GM12872 (cell line): ENCODE data around the gene GRM3.
A peak's percentile ranks its signal among the peaks of the same experiment; 100 is the strongest.

Experiments
- TF ChIP-seq, protein P1 (sequence below): IDR thresholded peaks from 3 replicates; pipeline ENCODE4 v1.5.1; 2011; ENCODE audit warnings: low read depth, mild to moderate bottlenecking, low read length, moderate library complexity; ENCODE audit not compliant: insufficient read depth

GRM3 gene

DNA sequence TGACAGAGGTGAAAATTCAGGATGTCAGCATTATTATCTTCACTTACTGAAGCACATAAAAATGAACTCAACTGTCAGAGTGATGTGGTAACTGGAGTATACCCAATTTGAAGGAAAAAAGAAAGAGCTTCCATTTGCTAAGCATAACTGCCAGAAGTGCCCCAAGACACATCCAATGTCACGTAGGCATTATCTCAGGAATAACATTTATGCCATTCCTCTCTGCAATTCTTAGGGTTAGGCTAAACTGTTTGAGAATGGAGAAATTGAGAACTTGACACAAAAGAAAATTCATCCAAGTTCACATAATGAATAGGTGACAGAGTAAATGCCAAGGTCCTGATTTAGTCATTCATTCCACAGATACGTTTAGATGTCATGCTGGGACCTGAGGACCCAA lies 148.6 kb downstream of the GRM3 start:
- TF ChIP-seq, protein P1, sequence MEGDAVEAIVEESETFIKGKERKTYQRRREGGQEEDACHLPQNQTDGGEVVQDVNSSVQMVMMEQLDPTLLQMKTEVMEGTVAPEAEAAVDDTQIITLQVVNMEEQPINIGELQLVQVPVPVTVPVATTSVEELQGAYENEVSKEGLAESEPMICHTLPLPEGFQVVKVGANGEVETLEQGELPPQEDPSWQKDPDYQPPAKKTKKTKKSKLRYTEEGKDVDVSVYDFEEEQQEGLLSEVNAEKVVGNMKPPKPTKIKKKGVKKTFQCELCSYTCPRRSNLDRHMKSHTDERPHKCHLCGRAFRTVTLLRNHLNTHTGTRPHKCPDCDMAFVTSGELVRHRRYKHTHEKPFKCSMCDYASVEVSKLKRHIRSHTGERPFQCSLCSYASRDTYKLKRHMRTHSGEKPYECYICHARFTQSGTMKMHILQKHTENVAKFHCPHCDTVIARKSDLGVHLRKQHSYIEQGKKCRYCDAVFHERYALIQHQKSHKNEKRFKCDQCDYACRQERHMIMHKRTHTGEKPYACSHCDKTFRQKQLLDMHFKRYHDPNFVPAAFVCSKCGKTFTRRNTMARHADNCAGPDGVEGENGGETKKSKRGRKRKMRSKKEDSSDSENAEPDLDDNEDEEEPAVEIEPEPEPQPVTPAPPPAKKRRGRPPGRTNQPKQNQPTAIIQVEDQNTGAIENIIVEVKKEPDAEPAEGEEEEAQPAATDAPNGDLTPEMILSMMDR = no peak

DNA sequence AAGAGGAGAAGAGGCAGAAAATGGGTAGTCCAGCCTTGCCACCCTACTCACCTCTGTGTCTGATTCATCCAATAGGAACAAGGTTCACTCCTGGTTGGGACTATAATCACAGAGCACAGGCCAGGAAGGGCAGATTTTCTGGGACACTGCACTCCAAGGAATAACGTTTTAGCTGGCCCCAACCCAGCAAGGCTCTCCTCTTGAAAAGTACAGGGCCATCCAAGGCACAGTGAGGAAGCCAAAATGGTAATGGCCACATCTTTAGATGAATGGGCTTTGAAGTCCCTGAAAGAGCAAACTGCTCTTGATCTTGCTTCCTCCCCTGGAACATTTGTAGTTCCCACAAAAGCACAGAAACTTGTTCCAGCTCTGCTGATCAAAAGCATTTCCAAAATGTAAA lies 149.4 kb downstream of the GRM3 start:
- TF ChIP-seq, protein P1 = no peak

DNA sequence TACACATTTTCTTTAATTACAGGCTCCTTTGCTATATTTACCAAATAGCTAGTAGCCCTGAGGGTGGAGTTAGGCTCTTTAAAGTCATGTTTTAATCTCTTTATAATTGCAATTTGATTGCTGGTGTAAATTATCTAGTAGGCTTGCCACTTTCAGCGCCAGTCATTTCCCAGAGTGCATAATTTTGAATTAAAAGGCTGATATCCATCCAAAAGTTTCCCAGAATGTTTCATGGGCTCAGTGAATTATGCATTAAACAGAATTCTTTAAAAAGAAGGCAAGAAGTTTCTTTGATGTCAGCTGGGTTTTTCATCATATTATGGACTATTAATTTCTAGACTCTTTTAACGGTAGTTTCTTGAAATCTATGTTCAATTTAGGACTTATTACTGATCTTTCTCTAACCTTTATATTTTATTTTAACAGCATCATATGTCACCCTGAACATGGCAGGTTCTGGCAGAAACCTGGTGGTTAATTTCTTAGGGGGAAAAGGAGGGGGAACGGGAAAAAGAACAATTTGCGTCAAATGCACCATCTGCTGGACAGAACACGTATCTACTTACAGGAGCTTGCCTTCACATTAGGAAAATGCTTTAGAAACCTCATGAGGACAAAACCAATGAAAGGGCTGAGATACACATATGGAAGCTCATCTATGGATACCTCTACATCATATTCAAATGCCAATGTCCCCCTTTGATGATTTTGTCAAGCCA lies 171.1 kb downstream of the GRM3 start:
- TF ChIP-seq, protein P1 = peak; percentile 57

DNA sequence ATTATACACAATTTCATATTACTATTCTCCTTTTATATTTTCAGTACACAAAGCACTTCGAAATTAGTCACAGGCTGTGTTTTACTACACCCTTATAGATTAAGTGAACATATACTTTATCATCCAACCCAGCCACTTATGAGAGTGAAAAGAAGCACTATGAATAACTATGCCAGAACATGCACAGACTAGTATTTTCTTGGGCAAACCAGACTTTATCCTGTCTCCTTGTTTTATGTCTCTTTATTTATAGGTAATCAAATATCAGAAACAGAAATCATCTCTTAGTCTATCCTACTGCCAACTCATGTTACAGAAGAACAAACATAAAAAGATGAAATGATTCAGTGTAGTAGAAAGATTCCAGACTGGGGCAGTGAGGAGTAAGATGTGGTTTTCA lies 171.8 kb downstream of the GRM3 start:
- TF ChIP-seq, protein P1 = no peak

DNA sequence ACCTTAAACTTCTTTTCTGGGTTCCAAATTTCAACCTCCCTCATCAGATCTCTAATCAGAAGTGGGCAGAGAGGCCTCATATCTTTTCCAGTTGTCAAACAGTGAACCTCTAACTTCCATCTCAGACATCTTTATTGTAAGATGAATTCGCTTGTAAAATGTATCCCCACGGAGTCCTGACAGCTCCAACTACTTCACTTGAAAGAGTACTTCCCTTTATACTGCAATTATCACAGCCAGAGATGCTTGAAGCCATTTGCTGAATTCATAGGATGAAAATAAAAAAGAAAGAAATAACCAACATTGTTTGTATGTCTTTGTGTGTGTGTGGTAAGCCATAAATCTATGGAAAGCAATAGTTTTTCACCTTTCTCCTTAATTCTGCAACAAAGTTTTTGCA lies 175.2 kb downstream of the GRM3 start:
- TF ChIP-seq, protein P1 = no peak

DNA sequence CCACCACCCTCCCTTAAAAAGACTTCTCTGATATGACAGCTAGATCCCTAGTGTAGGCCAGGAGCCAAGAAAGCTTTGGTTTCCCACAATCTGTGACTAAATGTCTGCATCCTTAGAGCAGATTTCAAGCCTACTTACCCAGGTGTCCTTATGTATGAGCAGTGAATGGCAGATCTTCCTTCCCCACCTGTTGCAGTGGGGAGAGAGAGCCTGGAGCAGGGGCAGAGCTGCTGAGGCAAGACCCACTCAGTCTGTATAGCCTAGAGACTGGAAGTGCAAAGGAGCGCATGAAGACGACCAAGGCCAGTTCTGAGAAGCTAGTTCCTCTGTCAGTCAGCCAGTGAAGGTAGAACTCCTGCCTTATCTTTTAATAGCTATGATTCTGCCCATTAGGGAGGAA lies 180.1 kb downstream of the GRM3 start:
- TF ChIP-seq, protein P1 = no peak

DNA sequence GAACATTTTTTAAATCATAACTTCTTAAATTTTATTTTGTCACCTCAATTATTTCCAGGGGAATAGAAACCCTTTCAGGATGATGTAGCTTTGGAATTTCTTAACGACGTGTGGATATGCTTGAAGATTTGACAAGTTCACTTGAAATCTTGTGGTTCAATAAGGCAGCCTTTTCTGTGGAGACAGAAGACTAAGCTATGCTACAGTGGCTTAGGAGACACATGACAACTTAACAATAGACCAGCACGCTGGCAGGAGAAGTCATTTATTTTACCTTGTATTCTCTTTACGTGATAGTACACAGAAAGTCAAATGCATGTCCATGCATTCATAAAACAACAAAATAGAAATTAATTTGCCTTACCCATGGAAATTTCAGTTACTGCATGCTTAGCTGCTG lies 181.6 kb downstream of the GRM3 start:
- TF ChIP-seq, protein P1 = no peak
